Suprapubic skin (tissue), 4 donors: Measurements from ENCODE around the gene MYO3A.

Experiments used
- EP300 ChIP-seq: sonication (generic); formaldehyde crosslinking; IDR thresholded peaks from one replicate; pipeline ENCODE4 v1.6.1; 2017; ENCODE audit warnings: antibody characterized with exemption
- POLR2A ChIP-seq, 2 donors: fragments of 450-650 bp; IDR thresholded peaks; one replicate each; pipeline ENCODE4 v1.6.1; 2017; ENCODE audit warnings: antibody characterized with exemption in 2 of 2, mild to moderate bottlenecking in 2 of 2, moderate library complexity in 2 of 2
- POLR2AphosphoS5 ChIP-seq, 3 donors: sonication (generic); formaldehyde crosslinking; IDR thresholded peaks; one replicate each; pipeline ENCODE4 v1.6.1; 2017; ENCODE audit warnings: antibody characterized with exemption in 3 of 3
- TF ChIP-seq, protein P1 (sequence below), 2 donors: fragments of 200-600 bp in 1 of 2; fragments of 450-650 bp in 1 of 2; sonication (generic) in 1 of 2; IDR thresholded peaks; one replicate each; pipeline ENCODE4 v1.5.1; 2016 to 2019; ENCODE audit warnings: antibody characterized with exemption in 2 of 2, mild to moderate bottlenecking in 1 of 2, moderate library complexity in 1 of 2

DNA sequence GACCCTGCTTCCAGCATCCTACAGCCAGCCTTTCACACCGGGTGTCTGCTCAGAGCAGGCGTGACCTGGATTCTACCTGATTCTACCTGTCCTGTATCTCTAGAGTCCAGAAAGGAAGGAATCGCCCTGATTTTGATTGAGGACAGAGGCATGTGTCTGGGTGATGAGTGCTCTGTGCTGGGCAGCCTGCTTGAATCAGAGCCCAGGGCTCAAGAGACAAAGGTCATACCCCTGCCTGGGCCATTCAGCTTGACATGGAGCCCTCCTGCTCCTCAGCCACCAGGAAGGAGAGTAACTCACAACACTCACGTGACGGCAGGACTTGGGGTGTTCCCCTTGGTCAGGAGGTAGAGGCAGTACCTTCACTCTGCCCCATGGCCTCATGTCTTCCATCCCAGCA, 293.8 kb downstream of the MYO3A start:
- TF ChIP-seq, protein P1, sequence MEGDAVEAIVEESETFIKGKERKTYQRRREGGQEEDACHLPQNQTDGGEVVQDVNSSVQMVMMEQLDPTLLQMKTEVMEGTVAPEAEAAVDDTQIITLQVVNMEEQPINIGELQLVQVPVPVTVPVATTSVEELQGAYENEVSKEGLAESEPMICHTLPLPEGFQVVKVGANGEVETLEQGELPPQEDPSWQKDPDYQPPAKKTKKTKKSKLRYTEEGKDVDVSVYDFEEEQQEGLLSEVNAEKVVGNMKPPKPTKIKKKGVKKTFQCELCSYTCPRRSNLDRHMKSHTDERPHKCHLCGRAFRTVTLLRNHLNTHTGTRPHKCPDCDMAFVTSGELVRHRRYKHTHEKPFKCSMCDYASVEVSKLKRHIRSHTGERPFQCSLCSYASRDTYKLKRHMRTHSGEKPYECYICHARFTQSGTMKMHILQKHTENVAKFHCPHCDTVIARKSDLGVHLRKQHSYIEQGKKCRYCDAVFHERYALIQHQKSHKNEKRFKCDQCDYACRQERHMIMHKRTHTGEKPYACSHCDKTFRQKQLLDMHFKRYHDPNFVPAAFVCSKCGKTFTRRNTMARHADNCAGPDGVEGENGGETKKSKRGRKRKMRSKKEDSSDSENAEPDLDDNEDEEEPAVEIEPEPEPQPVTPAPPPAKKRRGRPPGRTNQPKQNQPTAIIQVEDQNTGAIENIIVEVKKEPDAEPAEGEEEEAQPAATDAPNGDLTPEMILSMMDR (IDR thresholded peaks at IDR 0.05) = no peak
- TF ChIP-seq POLR2A (IDR thresholded peaks at IDR 0.05) = no peak
- no peak for TF ChIP-seq EP300
- no peak for TF ChIP-seq POLR2AphosphoS5 (IDR thresholded peaks at IDR 0.05)
